Immature natural killer cell (primary cell): ENCODE results near the gene TMBIM1. TPM values are rescaled to one million over a fixed set of nuclear protein-coding genes. Genes with fewer than 3 reads are reported as not detected.
"Not testable (repeated sequence)": the region's sequence is repeated elsewhere in the genome, so short reads cannot be mapped to it uniquely, and the experiment has no call there.

Source experiments
- DNase-seq, 3 donors: peaks; one replicate each; pipeline ENCODE4 v3.0.0; 2022; ENCODE audit warnings: mixed read lengths in 1 of 3
- H3K27ac Mint-ChIP-seq, 6 donors: one replicate each; pipeline ENCODE4 v1.8.0; 2020; ENCODE audit warnings: mixed read lengths in 6 of 6, mild to moderate bottlenecking in 5 of 6, inconsistent platforms in 4 of 6, moderate library complexity in 3 of 6
- H3K27me3 Mint-ChIP-seq, 3 donors: one replicate each; pipeline ENCODE4 v1.8.0; 2020 to 2021; ENCODE audit warnings: low read depth in 3 of 3, mild to moderate bottlenecking in 3 of 3, mixed read lengths in 3 of 3, moderate library complexity in 3 of 3, inconsistent platforms in 1 of 3
- H3K36me3 Mint-ChIP-seq, 3 donors: one replicate each; pipeline ENCODE4 v1.8.0; 2020; ENCODE audit warnings: mixed read lengths in 3 of 3, inconsistent platforms in 2 of 3, mild to moderate bottlenecking in 2 of 3
- H3K4me1 Mint-ChIP-seq, 2 donors: one replicate each; pipeline ENCODE4 v1.8.0; 2020; ENCODE audit warnings: inconsistent platforms in 2 of 2, mild to moderate bottlenecking in 2 of 2, mixed read lengths in 2 of 2, moderate library complexity in 1 of 2
- H3K4me3 Mint-ChIP-seq, 5 donors: one replicate each; pipeline ENCODE4 v1.8.0; 2020; ENCODE audit warnings: mild to moderate bottlenecking in 5 of 5, mixed read lengths in 5 of 5, inconsistent platforms in 3 of 5, moderate library complexity in 3 of 5
- H3K9me3 Mint-ChIP-seq, 6 donors: one replicate each; pipeline ENCODE4 v1.8.0; 2020; ENCODE audit warnings: mild to moderate bottlenecking in 6 of 6, mixed read lengths in 6 of 6, inconsistent platforms in 4 of 6, moderate library complexity in 3 of 6
- polyA plus RNA-seq, 3 donors: library from polyadenylated mRNA; unstranded; fragments of 300-500 nt; fragmentation: Illumina TruSeq; gene quantifications; one replicate each; pipeline ENCODE4 v1.2.3, GENCODE V29; 2021

Gene TMBIM1
- polyA plus RNA-seq, 3 donors from 2014 or later = 119 to 268 (median 155) TPM

- H3K27ac Mint-ChIP-seq = peak overlapping the region in 1 of 6 donors; percentile 40
- peaks cover 10 to 16% of the 10 kb centered on the region in 2 donors for H3K4me1 Mint-ChIP-seq
- peaks cover 5 to 18% (median 13%) of the 10 kb centered on the region in 3 donors for H3K27me3 Mint-ChIP-seq
- DNase-seq = no peak
- peak overlapping the region in 1 of 5 donors; percentile 10 for H3K4me3 Mint-ChIP-seq
- H3K9me3 Mint-ChIP-seq = no peaks in the 10 kb centered on the region
- H3K36me3 Mint-ChIP-seq = no peaks in the 10 kb centered on the region
These were observed 33.4 kb upstream of the TMBIM1 start for GRCh38 chr2:218325566-218326160.

- H3K36me3 Mint-ChIP-seq = no peaks in the 10 kb centered on the region
- no peak for DNase-seq
- peaks cover 5 to 20% (median 13%) of the 10 kb centered on the region in 3 donors for H3K27me3 Mint-ChIP-seq
- H3K4me1 Mint-ChIP-seq = peaks cover 10 to 16% of the 10 kb centered on the region in 2 donors
- H3K4me3 Mint-ChIP-seq = peak overlapping the region; percentile 82 to 90 (median 84)
- H3K9me3 Mint-ChIP-seq = no peaks in the 10 kb centered on the region
- H3K27ac Mint-ChIP-seq = peak overlapping the region in 3 of 6 donors; percentile 37 to 80 (median 68)
These were observed 31.5 kb upstream of the TMBIM1 start for GRCh38 chr2:218323526-218324472.

GRCh38 chr2:218322768-218323525 is 30.6 kb upstream of the TMBIM1 start:
- peaks cover 5 to 20% (median 13%) of the 10 kb centered on the region in 3 donors for H3K27me3 Mint-ChIP-seq
- peak overlapping the region; percentile 82 to 90 (median 86) for H3K4me3 Mint-ChIP-seq
- H3K36me3 Mint-ChIP-seq = no peaks in the 10 kb centered on the region
- H3K27ac Mint-ChIP-seq = peak overlapping the region in 4 of 6 donors; percentile 58 to 71 (median 66)
- peaks cover 10 to 16% of the 10 kb centered on the region in 2 donors for H3K4me1 Mint-ChIP-seq
- H3K9me3 Mint-ChIP-seq = no peaks in the 10 kb centered on the region
- peak; percentile 56 to 62 (median 62) for DNase-seq

DNA sequence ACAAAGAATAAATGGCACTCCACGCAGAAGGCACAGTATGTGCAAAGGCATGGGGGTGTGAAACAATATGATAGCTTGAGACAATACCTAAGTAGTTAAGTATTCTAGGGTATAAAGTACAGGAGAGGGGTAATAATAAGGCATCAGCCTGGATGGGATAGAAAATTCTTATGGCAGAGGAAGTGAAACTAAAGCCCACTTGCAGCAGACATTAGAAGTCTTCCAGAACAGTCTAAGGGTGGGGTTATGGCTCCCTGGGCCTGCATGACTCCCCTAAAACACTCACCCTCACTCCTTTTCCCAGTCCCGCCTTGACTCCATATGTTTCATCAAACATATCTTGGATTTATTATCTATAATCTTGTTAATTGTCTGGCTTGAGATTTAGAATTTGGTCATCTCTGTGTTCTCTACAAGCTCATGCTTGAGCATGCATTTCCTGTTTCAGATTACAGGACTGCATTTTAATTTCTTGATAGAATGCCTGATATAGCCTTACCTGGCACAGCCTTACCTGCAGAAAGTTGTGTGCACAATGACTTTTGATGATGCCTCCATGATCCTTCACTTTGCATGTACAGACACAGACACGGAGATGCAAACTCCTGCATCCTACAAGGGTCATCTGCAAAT is 28.5 kb upstream of the TMBIM1 start:
- Mint-ChIP-seq H3K27ac (no peak overlapping the region), H3K36me3 (peaks cover 0 to under 1% (median 0%) of the 10 kb centered on the region in 3 donors), H3K9me3 (no peaks in the 10 kb centered on the region), H3K4me3 (peak overlapping the region in 3 of 5 donors; percentile 4 to 44 (median 7)), H3K4me1 (peaks cover 20 to 28% of the 10 kb centered on the region in 2 donors), H3K27me3 (peaks cover 6 to 22% (median 13%) of the 10 kb centered on the region in 3 donors)
- DNase-seq = no peak

DNA sequence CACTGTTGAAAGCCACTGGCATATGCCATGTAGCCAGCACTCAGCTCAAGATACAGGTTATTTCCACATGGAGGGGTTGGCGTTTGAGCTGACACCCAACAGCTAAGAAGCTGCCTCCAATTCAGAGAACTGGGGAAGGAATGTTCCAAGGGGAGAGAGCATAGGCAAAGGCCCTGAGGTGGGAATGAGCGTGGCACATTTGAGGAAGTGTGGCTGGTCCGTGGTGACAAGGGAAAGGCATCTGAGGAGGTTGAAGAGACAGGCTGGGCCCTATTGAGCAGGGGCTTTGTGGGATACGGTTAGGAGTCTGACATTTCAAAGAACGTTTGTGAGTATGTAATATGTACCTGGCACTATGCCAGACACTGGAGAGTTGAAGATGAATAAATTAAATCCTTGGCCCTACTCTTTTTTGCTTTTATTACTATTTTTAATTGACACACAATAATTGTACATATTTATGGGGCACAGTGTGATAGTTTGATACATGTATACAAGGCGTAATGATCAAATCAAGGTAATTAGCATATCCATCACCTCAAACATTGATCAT is 27.6 kb upstream of the TMBIM1 start:
- H3K9me3 Mint-ChIP-seq = no peaks in the 10 kb centered on the region
- H3K36me3 Mint-ChIP-seq = peaks cover 0 to 5% (median 0%) of the 10 kb centered on the region in 3 donors
- peaks cover 22 to 32% of the 10 kb centered on the region in 2 donors for H3K4me1 Mint-ChIP-seq
- H3K27ac Mint-ChIP-seq = peak overlapping the region in 1 of 6 donors; percentile 18
- H3K27me3 Mint-ChIP-seq = peaks cover 6 to 22% (median 13%) of the 10 kb centered on the region in 3 donors
- DNase-seq = no peak
- no peak overlapping the region for H3K4me3 Mint-ChIP-seq

GRCh38 chr2:218318241-218318640 is 25.9 kb upstream of the TMBIM1 start:
- Mint-ChIP-seq H3K4me1 (peaks cover 16 to 22% of the 10 kb centered on the region in 2 donors), H3K27ac (peak overlapping the region in 1 of 6 donors; percentile 46), H3K36me3 (peaks cover 0 to 5% (median 0%) of the 10 kb centered on the region in 3 donors)

GRCh38 chr2:218317835-218318234 is 25.5 kb upstream of the TMBIM1 start:
- Mint-ChIP-seq H3K27me3 (peaks cover 4 to 10% (median 5%) of the 10 kb centered on the region in 3 donors), H3K9me3 (no peaks in the 10 kb centered on the region), H3K36me3 (peaks cover 0 to 5% (median 0%) of the 10 kb centered on the region in 3 donors), H3K4me1 (peaks cover 16 to 22% of the 10 kb centered on the region in 2 donors), H3K27ac (no peak overlapping the region), H3K4me3 (no peak overlapping the region)
- no peak for DNase-seq

More at GRCh38 chr2:218318241-218318640, 25.9 kb upstream of the TMBIM1 start:
- H3K27me3 Mint-ChIP-seq = peaks cover 4 to 10% (median 6%) of the 10 kb centered on the region in 3 donors
- no peaks in the 10 kb centered on the region for H3K9me3 Mint-ChIP-seq
- H3K4me3 Mint-ChIP-seq = no peak overlapping the region
- DNase-seq = no peak

- H3K9me3 Mint-ChIP-seq = no peaks in the 10 kb centered on the region
- H3K4me3 Mint-ChIP-seq = no peak overlapping the region
- peaks cover 12 to 17% of the 10 kb centered on the region in 2 donors for H3K4me1 Mint-ChIP-seq
- peak overlapping the region in 1 of 6 donors; percentile 1 for H3K27ac Mint-ChIP-seq
- DNase-seq = no peak
- peaks cover 1 to 7% (median 2%) of the 10 kb centered on the region in 3 donors for H3K27me3 Mint-ChIP-seq
- H3K36me3 Mint-ChIP-seq = peaks cover 0 to 5% (median 0%) of the 10 kb centered on the region in 3 donors
These were observed 25.0 kb upstream of the TMBIM1 start for GRCh38 chr2:218317303-218317630.

DNA sequence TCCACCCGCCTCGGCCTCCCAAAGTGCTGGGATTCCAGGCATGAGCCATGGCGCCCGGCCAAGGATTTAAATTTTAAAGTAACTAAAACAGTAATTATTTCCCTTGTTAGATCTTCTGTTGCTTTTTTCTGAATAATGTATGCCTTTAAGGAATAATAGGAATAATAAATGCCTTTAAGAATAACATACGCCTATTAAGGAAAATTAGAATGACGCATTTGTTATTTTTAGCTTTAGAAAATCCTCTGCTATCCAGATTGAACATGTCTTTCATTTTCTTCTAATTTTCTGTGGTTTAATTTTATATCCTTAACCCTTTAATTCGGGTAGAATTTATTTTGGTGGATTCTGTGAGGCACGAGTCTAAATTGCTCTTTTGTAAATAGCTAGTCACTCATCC is 23.1 kb upstream of the TMBIM1 start:
- Mint-ChIP-seq H3K36me3 (peaks cover 0 to 5% (median 0%) of the 10 kb centered on the region in 3 donors), H3K27ac (no peak overlapping the region), H3K9me3 (no peaks in the 10 kb centered on the region), H3K27me3 (peaks cover 1 to 4% (median 2%) of the 10 kb centered on the region in 3 donors), H3K4me1 (peaks cover 12 to 16% of the 10 kb centered on the region in 2 donors), H3K4me3 (no peak overlapping the region)
- no peak for DNase-seq

GRCh38 chr2:218314764-218315163 is 22.5 kb upstream of the TMBIM1 start:
- H3K9me3 Mint-ChIP-seq, DNase-seq, H3K27me3 Mint-ChIP-seq, H3K4me3 Mint-ChIP-seq, H3K27ac Mint-ChIP-seq, H3K36me3 Mint-ChIP-seq: not testable (repeated sequence)
- H3K4me1 Mint-ChIP-seq = peaks cover 12 to 16% of the 10 kb centered on the region in 2 donors

DNA sequence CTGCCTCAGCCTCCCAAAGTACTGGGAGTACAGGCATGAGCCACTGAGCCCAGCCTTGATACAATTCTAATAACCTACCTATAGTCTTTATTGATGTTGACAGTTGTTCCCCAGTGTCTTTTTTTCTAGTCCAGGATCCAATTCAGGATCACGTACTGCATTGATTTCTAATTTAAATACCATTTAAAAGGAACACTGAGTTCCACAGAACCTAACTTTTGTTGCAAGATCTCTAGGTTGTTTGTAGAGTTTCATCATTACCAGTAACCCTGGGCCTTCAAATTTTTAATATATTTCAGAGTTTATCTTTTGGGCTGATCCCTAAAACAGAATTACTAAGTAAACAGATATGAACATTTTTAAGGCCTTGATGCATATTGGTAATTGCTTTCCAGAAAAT is 21.1 kb upstream of the TMBIM1 start:
- DNase-seq = no peak
- no peak overlapping the region for H3K4me3 Mint-ChIP-seq
- H3K27me3 Mint-ChIP-seq = peaks cover 1 to 4% (median 2%) of the 10 kb centered on the region in 3 donors
- no peak overlapping the region for H3K27ac Mint-ChIP-seq
- H3K4me1 Mint-ChIP-seq = peaks cover 12 to 16% of the 10 kb centered on the region in 2 donors
- H3K9me3 Mint-ChIP-seq = no peaks in the 10 kb centered on the region
- peaks cover 0 to 5% (median 0%) of the 10 kb centered on the region in 3 donors for H3K36me3 Mint-ChIP-seq

GRCh38 chr2:218312267-218312756 is 20.0 kb upstream of the TMBIM1 start:
- no peak overlapping the region for H3K4me3 Mint-ChIP-seq
- peaks cover 12 to 16% of the 10 kb centered on the region in 2 donors for H3K4me1 Mint-ChIP-seq
- peaks cover 0 to 5% (median 0%) of the 10 kb centered on the region in 3 donors for H3K36me3 Mint-ChIP-seq
- peaks cover 2 to 4% (median 2%) of the 10 kb centered on the region in 3 donors for H3K27me3 Mint-ChIP-seq
- no peaks in the 10 kb centered on the region for H3K9me3 Mint-ChIP-seq
- DNase-seq = no peak
- no peak overlapping the region for H3K27ac Mint-ChIP-seq
